K562 (cell line): ENCODE results near the gene PPP1R2C.

ENCODE experiments used
- ATF3 ChIP-seq, 2 experiments: fragments of 450-650 bp in 1 of 2; sonication (generic) in 1 of 2; formaldehyde crosslinking in 1 of 2; IDR thresholded peaks in 1 of 2; conservative IDR thresholded peaks in 1 of 2; 2 replicates each; pipeline versions ENCODE4 v1.6.1 to v1.8.1; 2016 to 2023; ENCODE audit warnings: mild to moderate bottlenecking in 2 of 2, moderate library complexity in 2 of 2, inconsistent platforms in 1 of 2, missing genetic modification reagents in 1 of 2
- BMI1 ChIP-seq: fragments of 150-350 bp; IDR thresholded peaks from 2 replicates; pipeline ENCODE4 v1.6.1; 2014; ENCODE audit warnings: low read length
- FOSL1 ChIP-seq: fragments of 200-800 bp; sonication (Bioruptor generic); conservative IDR thresholded peaks from 2 replicates; pipeline ENCODE4 v1.6.1; 2016; ENCODE audit warnings: missing genetic modification characterization, missing compliant biosample characterization
- MAFK ChIP-seq: IDR thresholded peaks from 2 replicates; pipeline ENCODE4 v1.6.1; 2011; ENCODE audit warnings: low read length, improper control_type of control experiment
- MTA3 ChIP-seq: fragments of 450-650 bp; formaldehyde crosslinking; IDR thresholded peaks from 2 replicates; pipeline ENCODE4 v1.6.1; 2017; ENCODE audit warnings: mild to moderate bottlenecking, borderline replicate concordance
- NFYB ChIP-seq: IDR thresholded peaks from 2 replicates; pipeline ENCODE4 v1.6.1; 2011; ENCODE audit warnings: mild to moderate bottlenecking, moderate library complexity; ENCODE audit not compliant: insufficient read length; ENCODE audit errors: extremely low read depth
- NR2F6 ChIP-seq: fragments of 450-650 bp; formaldehyde crosslinking; IDR thresholded peaks from 2 replicates; pipeline ENCODE4 v1.4.0; 2020; ENCODE audit warnings: mild to moderate bottlenecking
- POLR2AphosphoS5 ChIP-seq: IDR thresholded peaks from 2 replicates; pipeline ENCODE4 v1.6.1; 2011; ENCODE audit warnings: mild to moderate bottlenecking, low read depth, low read length, moderate library complexity; ENCODE audit not compliant: control insufficient read depth, insufficient read depth
- SIN3A ChIP-seq, 2 experiments: fragments of 150-350 bp in 1 of 2; IDR thresholded peaks; 2 replicates each; pipeline ENCODE4 v1.6.1; 2011 to 2016; ENCODE audit warnings: borderline replicate concordance in 2 of 2, low read depth in 2 of 2, low read length in 2 of 2, mild to moderate bottlenecking in 2 of 2, moderate library complexity in 2 of 2; ENCODE audit not compliant: control insufficient read depth in 1 of 2
- ZNF121 ChIP-seq: sonication (generic); formaldehyde crosslinking; conservative IDR thresholded peaks from 2 replicates; pipeline ENCODE4 v1.8.0; 2022; ENCODE audit warnings: missing genetic modification reagents
- ZNF274 ChIP-seq: IDR thresholded peaks from 2 replicates; pipeline ENCODE4 v1.6.1; 2011; ENCODE audit warnings: low read depth, mild to moderate bottlenecking, low read length, moderate library complexity, borderline replicate concordance
- ZNF282 ChIP-seq: sonication (generic); formaldehyde crosslinking; IDR thresholded peaks from 2 replicates; pipeline ENCODE4 v1.8.1; 2023; ENCODE audit warnings: missing genetic modification reagents
- ZSCAN29 ChIP-seq: fragments of 450-650 bp; IDR thresholded peaks from 2 replicates; pipeline ENCODE4 v1.6.1; 2017

GRCh38 chrX:42732506-42732905, 45.5 kb downstream of the PPP1R2C start:
- TF ChIP-seq FOSL1 (tag) (no peak), ATF3 (IDR thresholded peaks at IDR 0.05) (no peak), ATF3 (CRISPR knock-in tag; conservative IDR thresholded peaks at IDR 0.05) (no peak), ZNF274 (no peak), NFYB (no peak), MAFK (no peak), ZNF121 (CRISPR knock-in tag) (no peak), ZSCAN29 (no peak), POLR2AphosphoS5 (no peak), NR2F6 (CRISPR knock-in tag) (no peak), ZNF282 (CRISPR knock-in tag) (no peak), SIN3A (IDR thresholded peaks at IDR 0.05; ENCODE audit: borderline replicate concordance in 2 of 2, control insufficient read depth in 1 of 2, low read depth in 2 of 2, low read length in 2 of 2) (no peak), MTA3 (no peak), BMI1 (no peak)
